ENCODE data around the gene ULK2.

DNA sequence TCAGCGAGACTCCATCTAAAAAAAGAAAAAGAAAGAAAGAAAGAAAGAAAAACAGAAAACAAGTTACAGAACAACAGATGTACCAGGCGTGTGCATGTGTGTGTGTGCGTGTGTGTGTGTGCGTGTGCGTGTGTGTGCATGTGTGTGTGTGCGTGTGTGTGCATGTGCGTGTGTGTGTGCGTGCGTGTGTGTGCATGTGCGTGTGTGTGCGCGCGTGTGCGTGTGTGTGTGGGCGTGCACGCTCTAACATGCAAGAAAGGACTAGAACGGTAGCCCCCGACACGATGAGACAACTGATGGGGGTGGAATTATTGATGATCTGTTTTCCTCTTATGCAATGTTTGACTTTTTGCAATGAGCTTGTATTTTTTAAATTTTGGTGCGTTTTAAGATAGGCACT is 121.2 kb downstream of the ULK2 start:
- TF ChIP-seq, protein P1, sequence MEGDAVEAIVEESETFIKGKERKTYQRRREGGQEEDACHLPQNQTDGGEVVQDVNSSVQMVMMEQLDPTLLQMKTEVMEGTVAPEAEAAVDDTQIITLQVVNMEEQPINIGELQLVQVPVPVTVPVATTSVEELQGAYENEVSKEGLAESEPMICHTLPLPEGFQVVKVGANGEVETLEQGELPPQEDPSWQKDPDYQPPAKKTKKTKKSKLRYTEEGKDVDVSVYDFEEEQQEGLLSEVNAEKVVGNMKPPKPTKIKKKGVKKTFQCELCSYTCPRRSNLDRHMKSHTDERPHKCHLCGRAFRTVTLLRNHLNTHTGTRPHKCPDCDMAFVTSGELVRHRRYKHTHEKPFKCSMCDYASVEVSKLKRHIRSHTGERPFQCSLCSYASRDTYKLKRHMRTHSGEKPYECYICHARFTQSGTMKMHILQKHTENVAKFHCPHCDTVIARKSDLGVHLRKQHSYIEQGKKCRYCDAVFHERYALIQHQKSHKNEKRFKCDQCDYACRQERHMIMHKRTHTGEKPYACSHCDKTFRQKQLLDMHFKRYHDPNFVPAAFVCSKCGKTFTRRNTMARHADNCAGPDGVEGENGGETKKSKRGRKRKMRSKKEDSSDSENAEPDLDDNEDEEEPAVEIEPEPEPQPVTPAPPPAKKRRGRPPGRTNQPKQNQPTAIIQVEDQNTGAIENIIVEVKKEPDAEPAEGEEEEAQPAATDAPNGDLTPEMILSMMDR (IDR thresholded peaks at IDR 0.05; ENCODE audit: low read depth, low read length) = no peak
- TF ChIP-seq EZH2phosphoT487 (IDR thresholded peaks at IDR 0.05; ENCODE audit: low read depth) = no peak

Data from OCI-LY3 (cell line).